Adrenal gland (tissue), 5 donors: ENCODE results near the gene CCNQ.

Source experiments
- CTCF ChIP-seq, 6 experiments: fragments of 450-650 bp in 4 of 6; fragments of 200-600 bp in 2 of 6; sonication (generic) in 1 of 6; IDR thresholded peaks; 1 replicate in 5 of 6; 2 replicates in 1 of 6; pipeline versions ENCODE4 v1.5.1 to v1.8.0; 2016 to 2021; ENCODE audit warnings: antibody characterized with exemption in 6 of 6, mild to moderate bottlenecking in 2 of 6, moderate library complexity in 1 of 6
- POLR2A ChIP-seq, 2 donors: fragments of 450-650 bp; IDR thresholded peaks; one replicate each; pipeline ENCODE4 v1.6.1; 2017; ENCODE audit warnings: antibody characterized with exemption in 2 of 2, mild to moderate bottlenecking in 2 of 2, moderate library complexity in 1 of 2
- donor health status: DM: no; HTN: no; CAD: no.

DNA sequence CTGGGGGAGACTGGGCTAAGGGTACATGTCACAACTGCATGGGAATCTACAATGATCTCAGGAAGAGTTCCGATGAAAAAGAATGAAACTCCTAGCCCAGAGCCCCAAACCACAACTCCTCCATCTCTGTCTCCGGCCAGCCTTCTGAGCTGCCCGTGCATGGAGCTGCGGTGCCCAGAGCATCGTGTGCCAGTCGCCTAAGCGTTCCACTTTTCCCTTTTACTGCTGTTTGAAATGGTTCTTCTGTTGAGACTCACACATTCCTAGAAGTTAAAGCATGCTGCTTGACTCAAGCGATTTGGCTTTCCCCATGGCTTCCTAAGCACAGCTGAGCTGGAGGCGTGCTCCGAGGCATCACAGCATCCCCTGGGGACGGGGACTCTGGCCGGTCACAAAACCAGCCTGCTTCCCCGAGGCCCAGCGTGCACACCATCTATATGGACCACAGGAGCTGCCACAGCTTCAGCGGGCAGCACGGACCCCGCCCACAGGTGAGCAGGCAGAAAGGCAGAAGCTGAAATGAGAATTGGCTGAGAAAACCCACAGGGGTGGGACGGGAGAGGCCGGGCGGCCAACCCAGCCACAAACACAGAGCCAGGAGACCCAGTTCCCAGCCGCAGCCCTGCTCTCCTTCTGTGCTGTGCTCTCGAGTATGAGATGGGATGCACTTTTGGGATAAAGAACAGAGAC lies 5.0 kb downstream of the CCNQ start:
- TF ChIP-seq CTCF (IDR thresholded peaks at IDR 0.05) (no peak), POLR2A (IDR thresholded peaks at IDR 0.05) (no peak)
